Urinary bladder (tissue), 4 donors: ENCODE measurements around the gene BSND. TPM values are rescaled to one million over a fixed set of nuclear protein-coding genes. Genes with fewer than 3 reads are reported as not detected.
"Not testable (repeated sequence)": the region's sequence is repeated elsewhere in the genome, so short reads cannot be mapped to it uniquely, and the experiment has no call there.

ENCODE experiments used
- DNase-seq: peaks from one replicate; pipeline ENCODE4 v3.0.0-alpha.2; 2015; ENCODE audit errors: extremely low spot score
- H3K27ac ChIP-seq: one replicate; pipeline ENCODE4 v1.5.1; 2013; ENCODE audit warnings: low read depth, mild to moderate bottlenecking, moderate library complexity
- H3K36me3 ChIP-seq: one replicate; pipeline ENCODE4 v1.6.1; 2013; ENCODE audit warnings: mild to moderate bottlenecking, moderate library complexity; ENCODE audit not compliant: insufficient read depth
- H3K4me1 ChIP-seq: one replicate; pipeline ENCODE4 v1.6.1; 2013; ENCODE audit warnings: mild to moderate bottlenecking, moderate library complexity; ENCODE audit not compliant: insufficient read depth
- H3K4me3 ChIP-seq: one replicate; pipeline ENCODE4 v1.5.1; 2013; ENCODE audit warnings: low read depth, low read length
- WGBS: extraction: QIAGEN DNeasy Blood & Tissue Kit; methylation state at CpG from one replicate; pipeline ENCODE4 v1.1.7; 2013; 5-methylcytosine and 5-hydroxymethylcytosine counted together
- polyA plus RNA-seq: library from polyadenylated mRNA; stranded (reverse); fragments of 200-250 nt; gene quantifications from one replicate; pipeline ENCODE4 v1.2.3, GENCODE V29; 2013
- total RNA-seq: library from RNA; depleted of rRNA; stranded (reverse); fragments of >200 nt; gene quantifications from one replicate; pipeline ENCODE4 v1.2.3, GENCODE V29; 2014
- donor health status: healthy with polysubstance abuse.
- donor health status: healthy.

Gene BSND
- total and polyA plus RNA-seq, 2 donors, result not detected

DNA sequence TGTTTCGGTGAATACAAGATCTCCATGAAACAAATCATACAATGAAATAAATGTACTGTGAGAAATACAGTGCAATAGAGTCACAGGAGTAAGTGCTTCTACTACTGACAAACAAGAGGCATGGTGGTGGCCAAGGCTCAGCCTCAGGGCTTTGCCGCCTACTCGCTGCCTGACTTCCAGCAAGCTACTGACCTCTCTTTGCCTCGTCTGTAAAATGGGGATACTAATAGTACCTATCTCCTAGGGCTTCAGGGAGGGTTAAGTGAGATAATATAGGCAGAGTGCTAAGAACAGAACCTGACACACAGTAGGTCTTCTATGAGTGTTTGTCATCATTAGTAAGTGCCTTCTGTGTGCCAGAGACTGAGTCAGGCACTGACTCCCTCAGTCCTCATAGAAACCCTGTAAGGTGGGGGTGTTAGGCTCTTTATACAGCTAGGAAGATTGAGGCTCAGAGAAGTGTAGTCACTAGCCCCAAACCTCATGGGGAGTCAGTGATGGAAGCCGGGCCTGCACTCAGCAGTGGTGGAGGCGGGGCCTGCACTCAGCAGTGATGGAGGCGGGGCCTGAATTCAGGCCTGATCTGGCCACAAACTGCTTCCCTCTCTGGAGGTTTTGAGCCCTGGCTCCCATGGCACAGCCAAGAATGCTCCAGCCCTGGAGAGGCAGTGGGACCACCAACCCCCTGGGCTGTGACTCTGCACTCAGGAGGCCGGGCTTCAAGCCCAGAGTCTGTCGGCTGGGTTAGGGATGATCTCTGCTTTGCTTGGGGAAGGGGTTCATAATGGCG lies 6.8 kb downstream of the BSND start:
- H3K4me1 ChIP-seq, result no peaks in the 10 kb centered on the region
- H3K4me3 ChIP-seq, result no peak overlapping the region
- H3K36me3 ChIP-seq, result no peaks in the 10 kb centered on the region
- 86% methylated on average over 10 of the region's 10 CpGs for WGBS
- H3K27ac ChIP-seq, result no peak overlapping the region
- no peak for DNase-seq

GRCh38 chr1:55006931-55007330 lies 8.2 kb downstream of the BSND start:
- H3K4me1 ChIP-seq, result no peaks in the 10 kb centered on the region
- DNase-seq, result no peak
- no peak overlapping the region for H3K4me3 ChIP-seq
- 92% methylated on average over 12 of the region's 12 CpGs for WGBS
- no peaks in the 10 kb centered on the region for H3K36me3 ChIP-seq
- H3K27ac ChIP-seq, result no peak overlapping the region

GRCh38 chr1:55007625-55008024 lies 8.9 kb downstream of the BSND start:
- no peak for DNase-seq
- H3K4me3 ChIP-seq, result no peak overlapping the region
- no peak overlapping the region for H3K27ac ChIP-seq
- H3K36me3 ChIP-seq, result no peaks in the 10 kb centered on the region
- WGBS, result 77% methylated on average over 3 of the region's 3 CpGs
- no peaks in the 10 kb centered on the region for H3K4me1 ChIP-seq

- H3K36me3 ChIP-seq, result no peaks in the 10 kb centered on the region
- 90% methylated on average over 9 of the region's 9 CpGs for WGBS
- no peak overlapping the region for H3K27ac ChIP-seq
- no peak overlapping the region for H3K4me3 ChIP-seq
- no peak for DNase-seq
- no peaks in the 10 kb centered on the region for H3K4me1 ChIP-seq
Observed at GRCh38 chr1:55010194-55010886, 11.6 kb downstream of the BSND start.

GRCh38 chr1:55010887-55011217 lies 12.1 kb downstream of the BSND start:
- Histone ChIP-seq H3K4me3 (no peak overlapping the region), H3K4me1 (no peaks in the 10 kb centered on the region), H3K27ac (no peak overlapping the region), H3K36me3 (no peaks in the 10 kb centered on the region)
- WGBS, result 88% methylated on average over 7 of the region's 7 CpGs
- DNase-seq, result no peak

GRCh38 chr1:55012661-55013060 lies 13.9 kb downstream of the BSND start:
- Histone ChIP-seq H3K4me1 (no peaks in the 10 kb centered on the region), H3K27ac (no peak overlapping the region), H3K36me3 (no peaks in the 10 kb centered on the region), H3K4me3 (no peak overlapping the region)
- no peak for DNase-seq
- 84% methylated on average over 1 of the region's 1 CpG for WGBS

DNA sequence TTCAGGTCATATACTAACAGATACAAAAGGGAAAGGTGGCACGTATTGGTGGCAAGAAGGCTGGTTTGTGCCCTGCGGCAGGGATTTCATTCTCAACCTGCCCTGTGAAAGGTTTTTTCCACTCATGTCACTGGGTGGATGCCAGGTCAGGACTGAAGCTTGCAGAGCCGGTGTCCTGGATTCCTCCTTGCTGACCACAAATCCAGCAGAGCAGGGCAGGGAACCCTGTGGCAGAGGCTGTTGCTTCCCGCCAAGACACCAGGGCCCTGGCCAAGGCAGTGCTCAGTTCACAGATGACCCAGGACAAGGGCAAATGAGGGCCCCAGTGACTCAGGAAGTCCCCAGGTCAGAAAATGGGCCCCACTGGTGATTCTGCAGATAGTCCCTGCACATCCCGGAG lies 16.4 kb downstream of the BSND start:
- WGBS, result 82% methylated on average over 5 of the region's 5 CpGs
- DNase-seq, result no peak
- H3K36me3 ChIP-seq, result no peaks in the 10 kb centered on the region
- no peak overlapping the region for H3K27ac ChIP-seq
- no peaks in the 10 kb centered on the region for H3K4me1 ChIP-seq
- no peak overlapping the region for H3K4me3 ChIP-seq

- Histone ChIP-seq H3K4me3 (no peak overlapping the region), H3K36me3 (no peaks in the 10 kb centered on the region), H3K27ac (no peak overlapping the region), H3K4me1 (no peaks in the 10 kb centered on the region)
- 62% methylated on average over 12 of the region's 12 CpGs for WGBS
- DNase-seq, result no peak
Observed at GRCh38 chr1:55015731-55016620, 17.2 kb downstream of the BSND start.

DNA sequence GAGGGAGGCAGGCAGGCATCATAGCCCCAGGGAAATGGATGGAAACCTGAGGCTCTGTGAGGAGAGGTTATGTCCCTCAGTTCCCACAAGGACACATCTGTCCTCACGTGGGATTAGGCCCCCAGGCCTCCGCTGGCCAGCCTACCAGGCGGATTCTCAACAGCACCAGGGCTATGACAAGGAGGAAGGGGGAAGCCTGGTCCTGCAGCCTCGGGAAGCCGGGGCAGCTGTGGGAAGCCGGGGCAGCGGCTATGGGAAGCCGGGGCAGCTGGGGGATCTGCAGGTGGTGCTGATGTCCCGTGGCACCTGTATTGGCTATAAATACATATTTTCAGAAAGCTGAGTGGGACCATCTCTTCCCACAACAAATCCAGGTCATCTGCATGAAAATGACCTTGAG lies 19.7 kb downstream of the BSND start:
- 83% methylated on average over 9 of the region's 9 CpGs for WGBS
- DNase-seq, result no peak
- Histone ChIP-seq H3K36me3 (no peaks in the 10 kb centered on the region), H3K4me1 (no peaks in the 10 kb centered on the region), H3K27ac (no peak overlapping the region), H3K4me3 (no peak overlapping the region)

- DNase-seq, result peak; percentile 35
- Histone ChIP-seq H3K36me3 (no peaks in the 10 kb centered on the region), H3K4me1 (no peaks in the 10 kb centered on the region), H3K27ac (no peak overlapping the region), H3K4me3 (no peak overlapping the region)
- 50% methylated on average over 15 of the region's 15 CpGs for WGBS
Observed at GRCh38 chr1:55021942-55022546, 23.3 kb downstream of the BSND start.

GRCh38 chr1:55024163-55024562 lies 25.4 kb downstream of the BSND start:
- WGBS, result 71% methylated on average over 9 of the region's 10 CpGs
- not testable (repeated sequence) for H3K4me1 ChIP-seq, H3K27ac ChIP-seq, H3K36me3 ChIP-seq, H3K4me3 ChIP-seq, DNase-seq

DNA sequence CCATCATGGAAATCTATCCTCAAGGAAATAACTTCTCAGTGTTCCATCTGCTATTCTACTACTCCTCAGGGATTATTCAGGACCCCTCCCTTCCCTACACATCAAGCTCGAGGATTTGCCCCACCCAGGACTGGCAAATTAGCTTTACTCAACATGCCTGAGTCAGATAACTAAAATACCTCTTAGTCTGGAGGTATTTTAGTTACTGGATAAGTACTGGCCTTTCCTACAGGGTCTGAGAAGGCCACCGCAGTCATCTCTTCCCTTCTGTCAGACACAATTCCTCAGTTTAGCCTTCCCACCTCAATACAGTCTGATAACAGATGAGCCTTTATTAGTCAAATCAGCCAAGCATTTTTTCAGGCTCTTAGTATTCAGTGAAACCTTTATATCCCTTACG lies 27.9 kb downstream of the BSND start:
- 79% methylated on average over 3 of the region's 3 CpGs for WGBS
- H3K4me3 ChIP-seq, H3K27ac ChIP-seq, H3K4me1 ChIP-seq, DNase-seq, H3K36me3 ChIP-seq: not testable (repeated sequence)

DNA sequence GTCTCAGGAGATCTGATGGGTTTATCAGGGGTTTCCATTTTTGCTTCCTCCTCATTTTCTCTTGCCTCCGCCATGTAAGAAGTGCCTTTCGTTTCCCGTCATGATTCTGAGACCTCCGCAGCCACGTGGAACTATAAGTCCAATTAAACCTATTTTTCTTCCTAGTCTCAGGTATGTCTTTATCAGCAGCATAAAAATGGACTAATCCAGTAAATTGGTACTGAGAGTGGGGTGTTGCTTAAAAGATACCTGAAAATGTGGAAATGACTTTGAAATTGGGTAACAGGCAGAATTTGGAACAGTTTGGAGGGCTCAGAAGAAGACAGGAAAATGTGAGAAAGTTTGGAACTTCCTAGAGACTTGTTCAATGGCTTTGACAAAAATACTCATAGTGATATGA lies 32.4 kb downstream of the BSND start:
- 96% methylated on average over 5 of the region's 5 CpGs for WGBS
- not testable (repeated sequence) for H3K27ac ChIP-seq, H3K36me3 ChIP-seq, H3K4me3 ChIP-seq, H3K4me1 ChIP-seq, DNase-seq
